Subcutaneous adipose tissue (tissue), 4 donors: ENCODE measurements around the gene HLCS. TPM values are rescaled to one million over a fixed set of nuclear protein-coding genes. Genes with fewer than 3 reads are reported as not detected.

Source experiments
- CTCF ChIP-seq: fragments of 450-650 bp; IDR thresholded peaks from one replicate; pipeline ENCODE4 v1.5.1; 2016; ENCODE audit warnings: low read depth, mild to moderate bottlenecking, control low read depth, antibody characterized with exemption, moderate library complexity
- total RNA-seq, 4 donors: library from RNA; depleted of rRNA; stranded (reverse); fragments of >200 nt; gene quantifications; one replicate each; pipeline ENCODE4 v1.1.0, GENCODE V29; 2016

Gene HLCS
- total RNA-seq, 4 donors from 2014 or later: 14.6 to 30.3 (median 23.7) TPM

- no peak for TF ChIP-seq CTCF
Observed at GRCh38 chr21:36718951-36719501, 247.4 kb downstream of the HLCS start.

- TF ChIP-seq CTCF: no peak
Observed at GRCh38 chr21:36717976-36718375, 248.5 kb downstream of the HLCS start.

GRCh38 chr21:36716836-36717235, 249.6 kb downstream of the HLCS start:
- TF ChIP-seq CTCF: no peak

GRCh38 chr21:36716387-36716786, 250.1 kb downstream of the HLCS start:
- no peak for TF ChIP-seq CTCF

- no peak for TF ChIP-seq CTCF
Observed at GRCh38 chr21:36713746-36714145, 252.7 kb downstream of the HLCS start.

- TF ChIP-seq CTCF: no peak
Observed at GRCh38 chr21:36710729-36711048, 255.8 kb downstream of the HLCS start.

- no peak for TF ChIP-seq CTCF
Observed at GRCh38 chr21:36709868-36710728, 256.4 kb downstream of the HLCS start.
